HL-60 (cell line): ENCODE results near the gene GPR137B.

ENCODE experiments used
- DNase-seq, 2 experiments: peaks; one replicate each; pipeline ENCODE4 v3.0.0-alpha.2; 2010 to 2020; ENCODE audit warnings: low read depth in 1 of 2, low spot score in 1 of 2
- H3K27ac ChIP-seq: fragments of 250-450 bp; sonication (Bioruptor Pico); replicated peaks from 2 replicates; pipeline ENCODE4 v1.5.1; 2020; ENCODE audit warnings: mild to moderate bottlenecking, moderate library complexity
- H3K27me3 ChIP-seq: fragments of 250-450 bp; sonication (Bioruptor Pico); 2 replicates; pipeline ENCODE4 v1.5.1; 2021; ENCODE audit warnings: mild to moderate bottlenecking, moderate library complexity; ENCODE audit not compliant: insufficient read depth, poor library complexity, severe bottlenecking
- H3K4me3 ChIP-seq: replicated peaks from 2 replicates; pipeline ENCODE4 v1.5.1; 2011; ENCODE audit warnings: mild to moderate bottlenecking, control low read depth, low read length; ENCODE audit not compliant: insufficient read depth
- CTCF ChIP-seq: IDR thresholded peaks from one replicate; pipeline ENCODE4 v1.5.1; 2011; ENCODE audit warnings: low read length, control low read depth, inconsistent platforms; ENCODE audit not compliant: insufficient read depth
- GABPA ChIP-seq: IDR thresholded peaks from 2 replicates; pipeline ENCODE4 v1.6.1; 2012; ENCODE audit warnings: low read depth
- POLR2AphosphoS5 ChIP-seq: IDR thresholded peaks from 2 replicates; pipeline ENCODE4 v1.6.1; 2012; ENCODE audit warnings: low read depth
- REST ChIP-seq: IDR thresholded peaks from 2 replicates; pipeline ENCODE4 v1.6.1; 2012; ENCODE audit warnings: low read depth; ENCODE audit not compliant: insufficient replicate concordance
- SPI1 ChIP-seq: IDR thresholded peaks from 2 replicates; pipeline ENCODE4 v1.6.1; 2012; ENCODE audit warnings: low read depth, mild to moderate bottlenecking, borderline replicate concordance

GPR137B gene

GRCh38 chr1:236204656-236205055 is 62.3 kb downstream of the GPR137B start:
- TF ChIP-seq GABPA (no peak), SPI1 (no peak), POLR2AphosphoS5 (no peak), CTCF (no peak), REST (no peak)
- DNase-seq: no peak
- no peaks in the 10 kb centered on the region for H3K27me3 ChIP-seq
- H3K27ac ChIP-seq: no peak overlapping the region
- H3K4me3 ChIP-seq: no peak overlapping the region

GRCh38 chr1:236206548-236206947 is 64.2 kb downstream of the GPR137B start:
- DNase-seq: peak in 1 of 2 experiments; percentile 38
- Histone ChIP-seq H3K4me3 (no peak overlapping the region), H3K27ac (no peak overlapping the region), H3K27me3 (no peaks in the 10 kb centered on the region)
- no peak for TF ChIP-seq SPI1
- no peak for TF ChIP-seq CTCF
- no peak for TF ChIP-seq POLR2AphosphoS5
- TF ChIP-seq GABPA: no peak
- no peak for TF ChIP-seq REST

GRCh38 chr1:236207121-236207520 is 64.8 kb downstream of the GPR137B start:
- Histone ChIP-seq H3K27me3 (no peaks in the 10 kb centered on the region), H3K4me3 (no peak overlapping the region), H3K27ac (no peak overlapping the region)
- DNase-seq: no peak
- TF ChIP-seq REST: no peak
- no peak for TF ChIP-seq GABPA
- TF ChIP-seq SPI1: no peak
- no peak for TF ChIP-seq CTCF
- no peak for TF ChIP-seq POLR2AphosphoS5
